GM21619 (cell line): ENCODE data around the gene ARHGAP27.

Experiments
- ATAC-seq: cut with Tn5 transposase; IDR thresholded peaks from one replicate; pipeline ENCODE4 v1.9.1; 2021; ENCODE audit not compliant: unreplicated experiment

Gene ARHGAP27

DNA sequence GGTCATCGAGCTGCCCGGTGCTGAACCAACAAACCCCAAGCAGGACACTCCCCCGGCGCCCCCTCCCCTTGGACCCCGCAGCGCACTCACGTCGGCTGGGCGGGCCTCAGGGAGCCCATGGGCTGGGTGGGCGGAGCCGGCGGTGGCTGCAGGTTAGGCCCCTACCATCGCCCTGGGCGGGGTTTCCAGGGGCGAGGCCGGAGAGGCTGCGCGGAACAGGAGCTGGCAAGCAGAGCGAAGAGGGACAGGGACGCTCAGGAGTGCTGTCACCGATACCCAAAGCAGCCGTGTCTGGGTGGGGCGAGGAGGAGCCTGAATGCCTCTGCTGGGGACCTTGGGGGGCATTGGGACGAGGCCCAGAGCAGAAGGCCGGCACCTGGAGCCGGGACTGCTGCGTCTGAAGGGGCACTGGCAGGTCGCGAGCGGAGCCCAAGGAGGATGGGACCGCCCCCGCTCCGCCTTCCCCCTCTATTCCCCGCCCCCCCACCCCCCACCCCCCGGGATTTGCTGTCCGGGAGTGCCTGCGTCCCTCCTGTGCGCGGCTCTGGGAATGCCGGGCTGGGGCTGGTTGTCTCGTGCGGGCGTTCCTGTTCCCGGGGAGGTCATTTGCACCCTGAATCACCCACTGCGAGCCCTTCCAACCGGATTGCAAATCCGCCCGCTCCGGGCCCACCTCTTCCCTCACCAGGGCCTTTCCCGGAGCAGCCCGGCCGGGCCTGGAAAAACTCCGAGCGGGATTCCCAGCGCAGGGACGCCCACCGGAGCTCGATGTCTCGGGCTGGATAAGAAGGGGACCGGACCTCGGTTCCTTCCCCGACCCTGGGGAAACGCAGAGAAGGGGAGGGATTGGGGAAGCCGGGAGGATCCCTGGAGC, 902 bp downstream of the ARHGAP27 start:
- ATAC-seq = peak; percentile 45

DNA sequence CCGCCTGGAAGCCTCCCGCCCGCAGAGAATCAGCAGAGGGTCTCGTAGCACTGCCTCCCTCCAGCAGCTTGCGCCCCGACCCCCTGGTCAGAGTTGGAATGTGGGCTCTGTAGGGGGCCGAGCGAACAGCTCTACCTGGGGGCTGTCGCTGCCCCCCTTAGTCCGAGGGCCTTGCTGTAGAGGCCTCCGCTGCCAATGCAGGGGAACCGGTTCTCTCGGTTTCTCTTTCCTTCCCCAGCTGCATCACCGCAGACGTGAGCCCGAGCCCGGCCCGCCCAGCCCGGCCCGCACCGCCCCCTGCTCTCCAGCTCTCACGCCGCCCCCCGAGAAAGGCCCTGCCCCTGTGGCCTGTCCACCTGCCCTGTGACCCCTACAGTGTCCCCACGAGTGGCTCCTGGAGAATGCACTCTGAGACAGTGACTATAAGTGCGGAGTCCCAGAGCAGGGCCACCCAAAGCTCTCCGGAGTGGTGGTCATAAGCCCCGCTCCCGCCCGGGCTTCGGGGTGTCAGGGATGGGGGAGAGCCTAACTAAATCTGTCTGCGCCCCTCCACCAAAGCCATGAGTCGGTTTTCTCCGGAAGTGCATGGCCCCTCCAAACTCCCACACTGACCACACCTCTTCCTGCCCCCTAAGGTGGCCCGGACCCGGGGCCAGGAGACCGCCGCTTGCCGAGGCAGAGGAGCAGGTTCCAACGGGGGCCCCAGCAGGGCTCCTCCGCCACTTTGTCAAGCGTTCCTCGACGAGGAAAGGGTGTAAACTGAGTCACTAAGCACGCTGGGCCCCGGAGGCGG, 1.7 kb downstream of the ARHGAP27 start:
- peak; percentile 19 for ATAC-seq

DNA sequence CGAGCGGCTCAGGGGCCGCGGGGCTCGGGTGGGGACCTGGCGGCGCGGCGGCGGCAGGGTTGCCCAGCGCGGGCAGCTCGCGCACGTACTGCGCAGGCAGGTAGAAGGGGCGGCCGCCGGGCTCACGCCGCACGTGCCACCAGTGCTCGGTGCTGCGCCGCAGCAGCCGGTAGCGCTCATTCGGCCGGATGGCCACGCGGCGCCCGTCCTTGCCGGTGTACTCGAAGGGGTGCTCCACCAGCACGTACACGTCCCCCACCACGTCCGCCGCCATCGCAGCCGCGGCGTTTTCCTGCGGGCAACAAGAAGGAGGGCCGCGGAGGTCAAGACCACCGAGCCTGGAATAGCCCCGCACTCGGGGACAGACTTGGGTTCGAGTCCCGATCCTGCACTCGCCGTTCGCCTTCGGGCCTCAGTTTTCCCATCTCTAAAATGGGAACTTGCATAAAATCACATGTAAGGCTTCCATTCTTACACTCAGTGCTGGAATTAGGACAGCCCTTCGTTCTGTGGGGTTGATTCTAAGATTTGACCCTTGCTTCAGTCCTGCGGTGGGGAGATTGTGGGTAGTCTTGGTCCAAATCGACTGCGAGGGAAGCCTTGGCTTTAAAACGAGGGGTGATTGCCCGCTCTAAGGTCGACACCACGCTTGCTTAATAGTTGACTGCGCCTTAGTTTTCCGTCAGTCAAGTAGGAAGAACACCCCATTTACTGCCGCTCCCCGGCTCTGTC, 2.5 kb downstream of the ARHGAP27 start:
- no peak for ATAC-seq

DNA sequence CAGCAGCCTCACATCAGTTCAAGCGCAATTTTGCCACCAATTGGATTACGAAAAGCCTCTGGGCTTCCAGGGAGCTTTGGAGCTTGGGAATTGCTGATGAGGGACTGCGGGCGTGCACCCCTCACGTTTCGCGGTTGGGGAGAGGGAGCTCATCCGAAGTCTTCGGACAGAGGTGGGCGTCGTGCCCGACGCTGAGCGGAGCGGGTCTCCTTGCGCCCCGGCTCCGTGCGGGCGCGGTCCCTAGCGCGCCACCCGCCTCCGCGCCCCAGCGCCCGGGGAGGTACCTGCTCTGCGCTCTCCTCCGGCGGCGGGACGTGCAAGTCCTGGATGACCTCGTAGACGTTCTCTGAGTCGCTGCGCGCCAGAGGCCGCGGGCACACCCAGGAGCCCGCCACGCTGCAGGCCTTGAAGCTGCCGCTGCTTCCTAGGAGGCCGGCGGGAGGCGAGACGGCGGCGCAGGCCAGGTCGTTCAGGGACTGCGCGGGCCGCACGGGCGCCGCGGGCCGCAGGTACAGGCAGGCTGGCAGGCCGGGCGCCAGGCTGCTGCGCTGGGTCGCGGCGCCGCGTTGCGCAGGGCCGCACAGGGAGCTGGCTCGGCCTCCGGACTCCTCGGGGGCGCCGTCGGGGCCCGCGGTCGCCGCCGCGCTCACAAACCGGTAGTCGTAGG, 3.2 kb downstream of the ARHGAP27 start:
- ATAC-seq = no peak

DNA sequence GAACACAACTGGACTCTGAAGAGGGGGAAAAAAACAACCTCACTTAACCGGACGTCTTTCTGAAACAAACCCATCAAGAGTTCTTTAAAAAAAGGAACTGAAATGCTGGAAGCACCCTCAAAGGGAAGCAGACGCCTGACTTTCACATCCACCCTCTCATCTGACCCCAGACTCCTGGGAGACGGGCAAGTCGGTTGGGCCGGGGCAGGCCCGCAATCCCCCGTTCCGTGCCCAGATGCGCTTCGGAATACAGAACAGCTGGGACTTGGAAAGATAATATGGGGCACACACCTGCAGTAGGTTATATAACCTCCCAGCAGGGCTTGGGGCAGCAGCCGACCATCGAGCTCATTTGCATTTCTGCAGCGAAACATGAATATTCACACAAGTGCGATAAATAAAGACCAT, 3.7 kb downstream of the ARHGAP27 start:
- no peak for ATAC-seq

DNA sequence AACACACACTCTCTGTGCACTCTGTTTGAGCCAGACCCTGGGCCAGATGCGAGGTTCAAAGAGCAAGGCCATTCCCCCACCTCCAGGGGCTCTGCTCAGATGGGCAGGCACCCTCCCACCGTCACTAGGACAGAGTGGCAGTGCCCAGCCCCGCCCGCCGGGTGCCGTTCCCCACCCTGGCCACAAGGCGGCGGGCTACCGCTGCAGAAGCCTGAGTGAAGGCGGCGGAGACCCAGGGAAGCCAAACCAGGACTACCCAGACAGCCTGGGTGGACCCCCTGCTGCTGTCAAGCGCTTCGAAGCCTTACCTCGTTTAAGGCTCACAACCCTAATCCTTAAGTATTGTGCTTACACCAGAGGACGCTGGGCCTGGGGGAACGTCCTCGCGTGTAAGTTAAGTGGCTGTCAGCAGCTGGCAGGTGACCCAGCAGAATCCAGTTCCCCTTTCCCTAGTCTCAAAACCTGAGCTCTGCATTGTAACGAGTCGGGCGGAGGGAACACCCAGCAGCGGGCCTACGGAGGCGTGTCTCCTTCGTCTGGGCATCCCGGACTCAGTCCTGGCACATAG, 4.5 kb downstream of the ARHGAP27 start:
- ATAC-seq = peak; percentile 39

DNA sequence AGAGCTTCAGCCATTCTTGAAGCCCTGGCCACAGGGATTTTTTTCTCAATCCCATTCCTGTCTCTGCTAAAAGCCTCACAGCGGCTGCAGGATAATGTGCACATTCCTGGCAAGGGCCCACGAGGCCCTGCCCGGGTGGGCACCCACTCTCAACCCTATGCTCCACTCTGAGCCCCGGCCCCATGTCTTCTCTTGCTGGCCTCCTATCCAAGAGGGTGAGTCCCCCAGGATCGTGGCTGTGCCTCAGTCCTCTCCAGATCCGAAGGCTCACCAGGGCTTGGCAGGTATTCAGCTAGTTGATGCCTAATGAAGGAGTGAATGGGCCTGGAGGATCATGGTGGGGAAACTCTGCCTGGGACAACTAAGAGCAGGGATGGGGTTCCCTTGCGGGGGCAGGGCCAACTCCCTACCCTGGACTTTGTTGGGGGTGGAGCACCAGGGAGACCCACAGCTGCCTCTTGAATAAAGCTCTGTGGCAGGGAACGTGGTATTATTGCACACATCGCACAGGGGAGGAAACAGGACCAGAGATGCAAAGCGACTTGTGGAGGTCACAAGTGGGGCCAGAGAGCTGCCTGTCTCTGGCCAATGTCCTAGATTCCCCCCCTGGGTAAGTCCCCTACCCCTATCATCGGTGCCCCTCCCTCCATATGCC, 5.4 kb downstream of the ARHGAP27 start:
- no peak for ATAC-seq

DNA sequence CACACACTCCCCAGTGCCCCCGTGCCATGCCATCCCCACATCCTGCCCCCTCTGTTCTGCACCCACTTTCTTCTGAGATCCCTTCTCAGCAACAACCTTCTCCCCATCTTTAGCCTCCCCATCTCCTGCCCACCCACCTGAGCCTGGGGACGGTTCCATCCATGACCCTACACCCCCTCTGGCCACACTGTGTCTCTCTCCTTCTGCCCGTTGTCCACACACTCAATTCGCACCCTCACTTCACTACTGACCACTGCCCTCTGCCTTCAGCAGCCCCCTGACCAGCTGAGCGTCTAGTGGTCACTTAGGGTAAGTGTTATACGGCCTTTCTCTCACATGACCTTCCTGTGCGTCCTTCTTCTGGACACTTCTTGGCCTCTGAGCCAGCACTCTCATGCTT, 6.1 kb downstream of the ARHGAP27 start:
- no peak for ATAC-seq

DNA sequence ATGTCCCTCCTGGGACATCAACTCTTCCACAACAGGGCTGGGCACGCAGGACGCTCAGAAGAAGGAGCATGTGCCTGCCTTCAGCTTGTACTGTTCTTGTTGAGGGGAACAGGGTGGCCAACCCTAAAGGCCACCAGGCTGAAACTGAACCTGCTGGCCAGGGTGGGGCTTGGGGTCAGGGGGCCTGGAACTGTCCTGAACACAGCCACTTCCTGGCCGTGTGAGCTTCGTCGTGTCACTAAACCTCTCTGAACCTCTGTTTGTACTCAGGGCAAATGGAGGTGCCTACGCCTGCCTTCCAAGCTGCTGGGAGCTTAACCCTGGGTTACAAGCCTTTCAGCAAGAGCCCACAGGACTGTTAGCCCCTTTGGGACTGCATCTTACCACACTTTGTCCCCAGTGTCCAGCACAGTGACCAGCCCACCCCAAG, 6.7 kb downstream of the ARHGAP27 start:
- no peak for ATAC-seq

DNA sequence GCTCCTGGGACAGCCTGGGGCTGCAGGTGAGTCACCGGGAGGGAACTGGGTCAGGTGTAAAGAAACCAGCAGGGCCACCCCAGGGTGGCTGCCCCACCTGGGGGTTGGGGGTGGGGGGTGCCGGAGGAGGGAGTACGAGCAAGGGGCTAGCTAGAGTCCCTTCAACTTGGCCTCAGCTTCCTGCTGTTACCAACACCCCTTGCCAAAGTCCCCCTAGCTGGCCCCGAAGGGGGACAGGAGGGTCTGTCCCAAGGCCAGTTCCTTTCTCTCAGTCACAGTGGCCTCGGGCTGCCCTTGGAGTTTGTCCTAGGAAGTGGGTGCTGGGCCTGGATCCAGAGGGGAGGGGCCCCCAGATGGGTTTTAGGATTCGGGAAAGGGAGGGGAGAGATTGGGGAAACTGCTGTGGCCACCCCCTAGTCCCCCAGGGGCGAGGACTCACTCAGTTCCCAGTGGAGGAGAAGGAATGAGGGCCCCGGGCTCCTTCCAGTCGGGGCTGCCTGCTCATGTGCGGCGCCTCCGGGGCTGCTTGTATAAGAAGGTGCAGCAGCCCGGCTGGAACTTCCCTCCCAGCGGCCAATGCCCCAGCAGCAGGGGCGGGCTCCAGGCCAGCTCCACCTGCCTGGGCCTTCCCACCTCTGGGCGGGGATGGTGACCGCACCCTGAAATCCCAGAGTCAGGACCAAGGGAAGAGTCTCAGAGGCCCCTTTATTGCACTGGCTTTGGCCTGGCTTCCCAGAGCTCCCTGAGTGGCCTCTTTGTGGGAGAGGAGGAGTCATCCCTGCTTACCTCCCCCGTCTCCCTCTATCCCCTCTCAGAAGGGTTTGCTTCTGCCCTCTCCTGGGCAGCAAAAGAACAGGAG, 7.3 kb downstream of the ARHGAP27 start:
- ATAC-seq = no peak

DNA sequence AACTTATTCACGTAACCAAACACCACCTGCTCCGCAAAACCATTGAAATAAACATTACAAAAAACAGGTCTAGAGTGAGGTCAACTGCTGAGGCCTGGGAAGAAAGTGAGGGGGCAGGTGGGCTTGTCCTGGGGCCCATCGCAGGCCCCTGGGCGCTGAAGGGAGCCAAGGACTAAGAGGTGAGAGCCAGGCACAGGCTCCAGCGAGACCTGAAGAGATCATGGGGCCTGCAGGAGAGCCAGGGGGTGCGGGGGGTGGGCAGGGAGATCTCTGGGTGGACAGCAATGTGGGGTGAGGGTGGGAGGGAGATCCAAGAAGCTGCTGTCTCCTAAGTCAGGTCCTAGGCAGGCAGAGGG, 7.9 kb downstream of the ARHGAP27 start:
- ATAC-seq = no peak

DNA sequence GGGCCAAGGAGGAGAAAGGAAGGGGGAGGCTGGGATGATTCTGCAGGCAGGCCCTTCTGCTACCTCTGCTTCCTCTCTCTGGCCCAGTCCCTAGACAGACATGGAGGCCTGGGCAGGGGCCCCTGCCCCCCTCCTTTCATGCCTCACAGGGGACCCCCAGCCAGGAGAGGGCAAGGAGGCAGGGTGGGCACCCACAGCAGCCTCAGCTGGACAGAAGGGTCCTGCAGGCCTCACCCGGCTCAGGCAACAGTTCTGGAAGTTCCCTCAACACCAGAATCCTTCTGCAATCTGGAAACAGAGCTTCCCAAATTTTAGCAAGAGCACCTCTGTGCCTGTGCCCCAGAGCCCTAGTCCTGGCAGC, 8.7 kb downstream of the ARHGAP27 start:
- no peak for ATAC-seq

DNA sequence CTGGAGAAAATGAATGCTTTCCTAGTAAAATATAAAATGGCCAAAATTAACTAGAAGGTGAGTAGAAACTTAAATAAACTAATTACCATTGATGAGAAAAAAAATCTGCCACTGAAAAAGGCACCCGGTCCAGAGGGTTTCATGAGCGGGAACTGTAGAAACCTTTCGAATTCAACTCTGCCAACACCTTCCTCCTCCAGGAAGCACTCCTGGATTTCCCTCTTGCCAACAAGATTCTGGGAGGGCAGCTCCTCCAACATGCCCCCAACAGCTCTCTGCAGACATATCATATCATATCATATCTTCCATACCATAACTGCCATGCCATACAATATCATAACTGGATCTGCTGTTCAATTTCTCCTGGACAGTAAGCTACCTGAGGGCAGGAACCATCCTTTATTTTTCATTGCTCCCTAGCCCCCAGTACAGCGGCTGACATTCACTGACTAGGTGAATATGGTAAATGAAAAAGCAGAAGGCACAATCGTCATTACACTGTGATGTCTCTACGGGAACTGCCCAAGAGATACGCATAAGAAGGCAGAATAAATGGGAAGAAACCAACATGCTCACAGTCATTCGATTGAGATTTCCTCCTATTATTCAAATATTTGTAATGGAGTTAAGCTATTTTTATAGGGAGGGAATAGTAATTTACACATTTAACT, 9.2 kb downstream of the ARHGAP27 start:
- ATAC-seq = no peak

DNA sequence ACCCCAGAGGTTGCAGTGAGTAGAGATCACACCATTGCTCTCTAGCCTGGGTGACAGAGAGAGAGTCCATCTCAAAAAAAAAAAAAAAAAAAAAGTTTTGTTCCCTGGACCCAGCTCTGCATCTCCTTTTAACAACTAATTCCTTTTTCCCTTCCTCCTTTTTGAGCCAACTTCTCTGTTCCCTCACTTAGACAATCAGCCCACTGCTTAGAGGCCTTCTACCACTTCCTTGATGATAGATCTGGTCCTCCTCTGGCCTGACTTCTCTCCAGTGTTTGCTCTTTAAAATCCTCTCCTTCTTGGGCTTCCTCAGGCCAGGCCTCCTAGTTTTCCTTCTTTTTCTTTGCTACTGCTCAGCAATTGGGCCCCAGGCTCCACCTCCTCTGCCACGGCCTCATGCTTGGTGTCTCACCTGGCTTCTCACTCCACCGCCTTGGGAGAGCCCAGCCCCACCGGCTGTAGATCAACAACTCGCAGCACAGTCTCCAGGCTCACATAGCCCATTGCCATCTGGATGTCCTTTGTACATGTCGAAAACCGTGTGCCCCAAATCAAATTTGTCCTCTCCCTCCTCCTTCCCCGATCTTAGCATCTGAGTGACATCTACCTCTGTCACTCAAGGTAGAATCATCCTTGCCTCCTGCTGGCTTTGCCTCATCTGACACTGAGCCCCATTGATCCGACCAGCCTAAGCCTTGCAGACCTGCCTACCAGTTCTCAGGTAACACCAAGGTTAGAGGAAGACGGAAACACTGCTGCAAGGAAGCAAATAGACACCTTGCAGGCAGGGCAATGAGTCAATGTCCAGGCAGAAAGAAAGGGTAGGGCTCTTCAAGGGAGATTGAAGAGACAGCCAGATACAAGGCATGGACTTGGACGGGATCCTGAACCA, 17.4 kb downstream of the ARHGAP27 start:
- no peak for ATAC-seq

DNA sequence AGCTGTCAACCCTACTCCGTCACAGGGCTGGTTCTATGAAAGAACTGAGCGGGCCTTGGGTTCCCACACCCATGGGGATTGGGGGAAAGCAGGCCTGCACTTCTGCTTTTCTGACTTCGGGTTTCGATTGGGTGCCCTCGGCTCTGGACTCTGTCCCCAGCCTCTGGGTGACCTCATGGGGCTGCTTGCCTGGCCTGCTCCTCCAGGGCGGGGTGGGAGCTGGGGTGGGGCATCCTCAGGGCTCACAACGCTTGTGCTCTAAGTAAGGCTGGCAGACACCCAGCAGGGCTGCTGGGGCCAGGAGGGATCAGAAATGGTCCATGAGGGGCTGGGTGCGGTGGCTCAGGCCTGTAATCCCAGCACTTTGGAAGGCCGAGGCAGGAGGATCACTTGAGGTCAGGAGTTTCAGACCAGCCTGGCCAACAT, 19.2 kb downstream of the ARHGAP27 start:
- no peak for ATAC-seq

DNA sequence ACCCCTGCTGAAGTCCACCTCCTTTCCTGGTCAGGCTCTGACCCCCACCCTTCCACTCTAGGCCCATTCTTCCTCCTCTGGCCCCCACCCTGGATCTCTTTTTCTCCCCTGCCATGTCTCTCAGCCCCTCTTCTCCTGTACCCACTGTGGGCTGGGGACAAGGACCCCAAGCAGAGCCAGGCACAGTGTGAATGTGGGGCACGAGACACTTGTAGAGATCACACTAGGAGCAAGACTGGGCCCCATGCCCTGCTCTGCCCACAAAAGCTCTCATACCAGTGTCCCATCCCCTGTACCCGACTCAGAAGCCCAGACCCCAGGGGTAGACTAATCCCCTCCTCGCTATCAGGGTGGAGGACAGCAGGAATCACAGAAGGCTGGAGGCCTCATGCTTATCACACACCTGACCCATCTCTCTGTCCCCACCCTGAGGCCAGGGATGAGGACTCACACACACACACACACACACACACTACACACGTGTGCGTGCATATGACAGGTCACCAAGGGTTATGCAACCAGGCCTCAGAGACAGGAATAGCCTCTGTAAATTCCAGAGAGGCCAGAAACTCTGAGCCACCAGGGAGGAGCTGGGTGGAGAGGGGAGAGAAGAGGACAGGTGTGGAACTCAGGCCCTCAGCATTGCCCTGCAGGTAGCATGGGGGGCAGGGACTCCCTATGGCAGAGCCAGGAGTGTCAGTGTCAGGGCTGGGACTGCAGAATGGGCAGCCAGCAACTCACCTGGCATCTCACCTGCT, 21.1 kb downstream of the ARHGAP27 start:
- no peak for ATAC-seq
